HepG2 (cell line): ENCODE measurements around the gene NUDT2. TPM values are rescaled to one million over a fixed set of nuclear protein-coding genes. Genes with fewer than 3 reads are reported as not detected.
"Not testable (repeated sequence)": the region's sequence is repeated elsewhere in the genome, so short reads cannot be mapped to it uniquely, and the experiment has no call there.

Experiments
- ATAC-seq: fragments of 200-7000 bp; cut with Tn5 transposase; 3 replicates; pipeline ENCODE4 v1.9.1; 2020; ENCODE audit warnings: mild to moderate bottlenecking, moderate library complexity
- BruUV-seq: library from RNA; stranded (reverse); fragments of 400-500 nt; replicated peaks from 2 replicates; lab custom pipeline; 2021; lab: Mats Ljungman, UMichigan
- CTCF ChIA-PET: fragments of 300-600 bp; formaldehyde crosslinking; extraction: SDS; loops from one replicate; lab custom pipeline; 2021; ENCODE audit warnings: low total read pairs, inconsistent platforms, low intra/inter-chr PET ratio; lab: Yijun Ruan, JAX
- POLR2A ChIA-PET: fragments of 350-600 bp; sonication (Branson Sonifier 250); formaldehyde crosslinking; loops from one replicate; lab custom pipeline; 2020; ENCODE audit warnings: antibody characterized with exemption, inconsistent platforms; lab: Yijun Ruan, JAX
- DNase-seq: peaks from one replicate; pipeline ENCODE4 v3.0.0-alpha.2; 2015; ENCODE audit warnings: low spot score
- FAIRE-seq: peaks from 3 replicates; lab custom pipeline; 2011; peaks lifted over from hg19 to GRCh38; lab: Jason Lieb, UNC
- H2AFZ ChIP-seq: one replicate; pipeline ENCODE4 v1.6.1; 2011; ENCODE audit warnings: low read length, inconsistent platforms
- H3K27ac ChIP-seq: fragments of 300-600 bp; 3 replicates; pipeline ENCODE4 v1.8.0; 2011; ENCODE audit warnings: mixed run types, mild to moderate bottlenecking, mixed read lengths, low read length, inconsistent platforms; ENCODE audit not compliant: insufficient read depth; ENCODE audit errors: extremely low read length
- H3K27me3 ChIP-seq, 2 experiments: fragments of 200-600 bp in 1 of 2; 2 replicates in 1 of 2; 3 replicates in 1 of 2; pipeline versions ENCODE4 v1.6.0 to v1.8.0; 2011; ENCODE audit warnings: low read length in 2 of 2, mild to moderate bottlenecking in 2 of 2, moderate library complexity in 2 of 2, inconsistent platforms in 1 of 2; ENCODE audit not compliant: insufficient read depth in 2 of 2, control insufficient read depth in 1 of 2
- H3K36me3 ChIP-seq, 2 experiments: fragments of 200-600 bp in 1 of 2; replicated peaks in 1 of 2; 2 replicates in 1 of 2; 3 replicates in 1 of 2; pipeline versions ENCODE4 v1.5.1 to v1.8.0; 2011; ENCODE audit warnings: low read length in 2 of 2, inconsistent platforms in 1 of 2; ENCODE audit not compliant: insufficient read depth in 2 of 2, control insufficient read depth in 1 of 2
- H3K4me1 ChIP-seq: 2 replicates; pipeline ENCODE4 v1.5.1; 2012; ENCODE audit warnings: low read length, inconsistent platforms; ENCODE audit not compliant: insufficient read depth
- H3K4me2 ChIP-seq: 2 replicates; pipeline ENCODE4 v1.6.0; 2011; ENCODE audit warnings: low read depth, low read length, inconsistent platforms
- H3K4me3 ChIP-seq, 3 experiments: fragments of 200-600 bp in 1 of 3; sonication (generic), shearing (Covaris generic) in 1 of 3; replicated peaks in 1 of 3; 2 replicates each; pipeline ENCODE4 v1.5.1; 2011 to 2016; ENCODE audit warnings: low read length in 3 of 3, inconsistent platforms in 2 of 3, low read depth in 2 of 3, mild to moderate bottlenecking in 2 of 3, control low read depth in 1 of 3, mixed read lengths in 1 of 3; ENCODE audit not compliant: insufficient read depth in 1 of 3
- H3K79me2 ChIP-seq: one replicate; pipeline ENCODE4 v1.6.1; 2011; ENCODE audit warnings: low read length, inconsistent platforms; ENCODE audit not compliant: insufficient read depth
- H3K9ac ChIP-seq: 2 replicates; pipeline ENCODE4 v1.6.0; 2011; ENCODE audit warnings: mild to moderate bottlenecking, low read depth, low read length, inconsistent platforms; ENCODE audit not compliant: insufficient read depth
- H3K9me3 ChIP-seq: 2 replicates; pipeline ENCODE4 v1.5.1; 2012; ENCODE audit warnings: mild to moderate bottlenecking, low read length
- H4K20me1 ChIP-seq: 2 replicates; pipeline ENCODE4 v1.6.0; 2011; ENCODE audit warnings: inconsistent platforms, mild to moderate bottlenecking, low read length, moderate library complexity; ENCODE audit not compliant: insufficient read depth
- FOXP1 ChIP-seq, 2 experiments: fragments of 450-650 bp in 1 of 2; IDR thresholded peaks; 2 replicates each; pipeline ENCODE4 v1.6.1; 2017 to 2018; ENCODE audit warnings: antibody characterized with exemption in 1 of 2
- SYNCRIP ChIP-seq: fragments of 200-400 bp; formaldehyde crosslinking; IDR thresholded peaks from 2 replicates; pipeline ENCODE4 v1.6.1; 2018; ENCODE audit warnings: mild to moderate bottlenecking, low read depth, low read length; ENCODE audit not compliant: insufficient read depth
- ZBTB8A ChIP-seq: sonication (generic); formaldehyde crosslinking; IDR thresholded peaks from 2 replicates; pipeline ENCODE4 v1.4.0; 2020; ENCODE audit warnings: mild to moderate bottlenecking, low read depth, missing genetic modification reagents, borderline replicate concordance
- ZNF337 ChIP-seq: sonication (generic); formaldehyde crosslinking; IDR thresholded peaks from 2 replicates; pipeline ENCODE4 v1.5.1; 2020; ENCODE audit warnings: missing genetic modification reagents, low read depth, mild to moderate bottlenecking, borderline replicate concordance
- ZNF431 ChIP-seq: sonication (generic); formaldehyde crosslinking; IDR thresholded peaks from 2 replicates; pipeline ENCODE4 v1.9.0; 2022; ENCODE audit warnings: missing genetic modification reagents, low read depth, mild to moderate bottlenecking, borderline replicate concordance
- WGBS: methylation state at CpG from one replicate; pipeline ENCODE4 v1.1.6; 2017; ENCODE audit warnings: low lambda C conversion rate; 5-methylcytosine and 5-hydroxymethylcytosine counted together
- in situ Hi-C: cut with HindIII; loops from 2 replicates; pipeline ENCODE4 v1.10.0; 2017; ENCODE audit warnings: low pct_unique_long_range_greater_than_20kb; ENCODE audit not compliant: extremely low pct_ligation_motif_present
- intact Hi-C: fragments of 100-400 bp; cut with micrococcal nuclease; formaldehyde crosslinking; loops from one replicate; pipeline ENCODE4 v1.10.0; 2022; ENCODE audit not compliant: unreplicated experiment
- polyA plus RNA-seq, 8 experiments: library from polyadenylated mRNA; depleted of rRNA in 3 of 8; stranded (reverse) in 7 of 8; unstranded in 1 of 8; fragments of >200 nt; fragmentation: Illumina TruSeq in 4 of 8; extraction: Trizol in 4 of 8; gene quantifications; 2 replicates each; pipeline versions ENCODE4 v1.2.1 to v1.2.3, GENCODE V29; 2011 to 2016; ENCODE audit warnings: low read depth in 4 of 8, missing spikeins in 1 of 8, mixed read lengths in 1 of 8; ENCODE audit not compliant: insufficient read depth in 1 of 8
- total RNA-seq, 5 experiments: library from RNA; depleted of rRNA; stranded (reverse); fragments of >200 nt; fragmentation: Illumina TruSeq; extraction: Trizol; gene quantifications; 2 replicates each; pipeline ENCODE4 v1.2.3, GENCODE V29; 2016; ENCODE audit warnings: low read depth in 1 of 5
- TF ChIP-seq, protein P1 (sequence below): sonication (generic); formaldehyde crosslinking; IDR thresholded peaks from 2 replicates; pipeline ENCODE4 v1.4.0; 2020; ENCODE audit warnings: missing genetic modification reagents, borderline replicate concordance
- TF ChIP-seq, protein P2 (sequence below): sonication (generic); formaldehyde crosslinking; IDR thresholded peaks from 2 replicates; pipeline ENCODE4 v1.4.0; 2020; ENCODE audit warnings: mild to moderate bottlenecking, missing genetic modification reagents

Gene NUDT2
- total and polyA plus RNA-seq, 2 of the 13 experiments (the other 11 are each of a cell fraction or from before 2014, with no cell fraction given), result 19.9 to 24.6 TPM

DNA sequence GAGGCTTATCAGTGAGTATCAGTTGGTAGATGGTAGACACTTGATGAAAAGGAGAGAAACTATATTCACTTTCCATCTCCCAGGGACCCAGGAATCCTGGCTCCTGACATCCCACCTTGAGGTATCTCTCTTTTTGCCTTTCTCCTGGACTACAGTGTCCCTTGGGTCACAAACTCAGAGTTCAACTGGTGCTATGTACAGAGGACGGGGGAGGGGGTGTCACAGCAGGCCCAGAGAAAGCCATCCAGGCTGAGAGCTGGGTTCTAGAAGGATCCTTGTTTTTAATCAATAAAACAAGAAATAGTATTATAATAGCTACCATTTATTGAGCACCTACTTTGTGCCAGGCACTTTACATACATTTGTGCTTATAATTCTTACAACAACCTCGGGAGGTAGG, 37.0 kb downstream of the NUDT2 start (continued):
- TF ChIP-seq, protein P1, sequence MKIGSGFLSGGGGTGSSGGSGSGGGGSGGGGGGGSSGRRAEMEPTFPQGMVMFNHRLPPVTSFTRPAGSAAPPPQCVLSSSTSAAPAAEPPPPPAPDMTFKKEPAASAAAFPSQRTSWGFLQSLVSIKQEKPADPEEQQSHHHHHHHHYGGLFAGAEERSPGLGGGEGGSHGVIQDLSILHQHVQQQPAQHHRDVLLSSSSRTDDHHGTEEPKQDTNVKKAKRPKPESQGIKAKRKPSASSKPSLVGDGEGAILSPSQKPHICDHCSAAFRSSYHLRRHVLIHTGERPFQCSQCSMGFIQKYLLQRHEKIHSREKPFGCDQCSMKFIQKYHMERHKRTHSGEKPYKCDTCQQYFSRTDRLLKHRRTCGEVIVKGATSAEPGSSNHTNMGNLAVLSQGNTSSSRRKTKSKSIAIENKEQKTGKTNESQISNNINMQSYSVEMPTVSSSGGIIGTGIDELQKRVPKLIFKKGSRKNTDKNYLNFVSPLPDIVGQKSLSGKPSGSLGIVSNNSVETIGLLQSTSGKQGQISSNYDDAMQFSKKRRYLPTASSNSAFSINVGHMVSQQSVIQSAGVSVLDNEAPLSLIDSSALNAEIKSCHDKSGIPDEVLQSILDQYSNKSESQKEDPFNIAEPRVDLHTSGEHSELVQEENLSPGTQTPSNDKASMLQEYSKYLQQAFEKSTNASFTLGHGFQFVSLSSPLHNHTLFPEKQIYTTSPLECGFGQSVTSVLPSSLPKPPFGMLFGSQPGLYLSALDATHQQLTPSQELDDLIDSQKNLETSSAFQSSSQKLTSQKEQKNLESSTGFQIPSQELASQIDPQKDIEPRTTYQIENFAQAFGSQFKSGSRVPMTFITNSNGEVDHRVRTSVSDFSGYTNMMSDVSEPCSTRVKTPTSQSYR (CRISPR knock-in tag), result peak; percentile 78; the same call in 1 of the 2 replicates
- TF ChIP-seq, protein P2, sequence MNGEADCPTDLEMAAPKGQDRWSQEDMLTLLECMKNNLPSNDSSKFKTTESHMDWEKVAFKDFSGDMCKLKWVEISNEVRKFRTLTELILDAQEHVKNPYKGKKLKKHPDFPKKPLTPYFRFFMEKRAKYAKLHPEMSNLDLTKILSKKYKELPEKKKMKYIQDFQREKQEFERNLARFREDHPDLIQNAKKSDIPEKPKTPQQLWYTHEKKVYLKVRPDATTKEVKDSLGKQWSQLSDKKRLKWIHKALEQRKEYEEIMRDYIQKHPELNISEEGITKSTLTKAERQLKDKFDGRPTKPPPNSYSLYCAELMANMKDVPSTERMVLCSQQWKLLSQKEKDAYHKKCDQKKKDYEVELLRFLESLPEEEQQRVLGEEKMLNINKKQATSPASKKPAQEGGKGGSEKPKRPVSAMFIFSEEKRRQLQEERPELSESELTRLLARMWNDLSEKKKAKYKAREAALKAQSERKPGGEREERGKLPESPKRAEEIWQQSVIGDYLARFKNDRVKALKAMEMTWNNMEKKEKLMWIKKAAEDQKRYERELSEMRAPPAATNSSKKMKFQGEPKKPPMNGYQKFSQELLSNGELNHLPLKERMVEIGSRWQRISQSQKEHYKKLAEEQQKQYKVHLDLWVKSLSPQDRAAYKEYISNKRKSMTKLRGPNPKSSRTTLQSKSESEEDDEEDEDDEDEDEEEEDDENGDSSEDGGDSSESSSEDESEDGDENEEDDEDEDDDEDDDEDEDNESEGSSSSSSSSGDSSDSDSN, result no peak
- TF ChIP-seq ZNF337 (CRISPR knock-in tag) (no peak), FOXP1 (IDR thresholded peaks at IDR 0.05) (no peak), FOXP1 (CRISPR knock-in tag; IDR thresholded peaks at IDR 0.05) (no peak), SYNCRIP (no peak), ZNF431 (CRISPR knock-in tag) (no peak), ZBTB8A (CRISPR knock-in tag) (no peak)

- intact Hi-C loops, in situ Hi-C loops, H3K4me2 ChIP-seq, H3K79me2 ChIP-seq, POLR2A ChIA-PET, CTCF ChIA-PET, FAIRE-seq, DNase-seq, H3K9me3 ChIP-seq, ATAC-seq, H2AFZ ChIP-seq, H3K27me3 ChIP-seq, H3K27ac ChIP-seq, H4K20me1 ChIP-seq, H3K4me3 ChIP-seq, H3K9ac ChIP-seq: not testable (repeated sequence)
- WGBS, result 100% methylated on average over 2 of the region's 3 CpGs
- TSS peak; percentile 34 for BruUV-seq
- peaks cover 29% of the 10 kb centered on the region for H3K4me1 ChIP-seq
- H3K36me3 ChIP-seq, result peaks cover 22 to 33% of the 10 kb centered on the region in 2 experiments
These were observed 38.5 kb downstream of the NUDT2 start for GRCh38 chr9:34367751-34368410.

- H3K9ac ChIP-seq, H4K20me1 ChIP-seq, FAIRE-seq, ATAC-seq, H3K9me3 ChIP-seq, H3K27ac ChIP-seq, H3K4me3 ChIP-seq, H3K79me2 ChIP-seq, BruUV-seq, in situ Hi-C loops, CTCF ChIA-PET, DNase-seq, POLR2A ChIA-PET, intact Hi-C loops, H3K4me2 ChIP-seq, H2AFZ ChIP-seq, H3K27me3 ChIP-seq: not testable (repeated sequence)
- Histone ChIP-seq H3K36me3 (peaks cover 22 to 33% of the 10 kb centered on the region in 2 experiments), H3K4me1 (peaks cover 27% of the 10 kb centered on the region)
- 98% methylated on average over 5 of the region's 5 CpGs for WGBS
These were observed 39.4 kb downstream of the NUDT2 start for GRCh38 chr9:34368796-34369195.
